ENCODE data around the gene NEU1.
"Not testable (repeated sequence)": the region's sequence is repeated elsewhere in the genome, so short reads cannot be mapped to it uniquely, and the experiment has no call there.

Gene NEU1

GRCh38 chr6:31871046-31871659, 8.5 kb upstream of the NEU1 start:
- DNase-seq: no peak

- no peak for DNase-seq
These were observed 7.8 kb upstream of the NEU1 start for GRCh38 chr6:31870385-31870921.

- no peak for DNase-seq
These were observed 6.7 kb upstream of the NEU1 start for GRCh38 chr6:31869343-31869742.

- DNase-seq: not testable (repeated sequence)
These were observed 6.0 kb upstream of the NEU1 start for GRCh38 chr6:31868658-31868971.

GRCh38 chr6:31865205-31866118, 2.8 kb upstream of the NEU1 start:
- no peak for DNase-seq

GRCh38 chr6:31864818-31865204, 2.2 kb upstream of the NEU1 start:
- no peak for DNase-seq

GRCh38 chr6:31864123-31864562, 1.5 kb upstream of the NEU1 start:
- not testable (repeated sequence) for DNase-seq

- DNase-seq: no peak
These were observed 690 bp downstream of the NEU1 start for GRCh38 chr6:31861919-31862343.

- no peak for DNase-seq
These were observed 1.5 kb downstream of the NEU1 start for GRCh38 chr6:31861150-31861549.

- no peak for DNase-seq
These were observed 2.3 kb downstream of the NEU1 start for GRCh38 chr6:31860349-31860748.

GRCh38 chr6:31859923-31860322, 2.7 kb downstream of the NEU1 start:
- DNase-seq: no peak

GRCh38 chr6:31858707-31859106, 3.9 kb downstream of the NEU1 start:
- DNase-seq: no peak

GRCh38 chr6:31857774-31858173, 4.8 kb downstream of the NEU1 start:
- not testable (repeated sequence) for DNase-seq

GRCh38 chr6:31851980-31852718, 10.5 kb downstream of the NEU1 start:
- not testable (repeated sequence) for DNase-seq

GRCh38 chr6:31851485-31851832, 11.2 kb downstream of the NEU1 start:
- no peak for DNase-seq

GRCh38 chr6:31850765-31851484, 11.7 kb downstream of the NEU1 start:
- DNase-seq: no peak

GRCh38 chr6:31847276-31847978, 15.2 kb downstream of the NEU1 start:
- DNase-seq: no peak

- DNase-seq: no peak
These were observed 18.1 kb downstream of the NEU1 start for GRCh38 chr6:31844507-31844906.

- DNase-seq: no peak
These were observed 20.6 kb downstream of the NEU1 start for GRCh38 chr6:31842053-31842452.

GRCh38 chr6:31839779-31840126, 22.9 kb downstream of the NEU1 start:
- not testable (repeated sequence) for DNase-seq

GRCh38 chr6:31838968-31839367, 23.7 kb downstream of the NEU1 start:
- DNase-seq: no peak

GRCh38 chr6:31838114-31838553, 24.5 kb downstream of the NEU1 start:
- not testable (repeated sequence) for DNase-seq

Data from T1000 (cell line).